Transverse colon (tissue), 4 donors: Measurements from ENCODE around the gene STX8. TPM values are rescaled to one million over a fixed set of nuclear protein-coding genes. Genes with fewer than 3 reads are reported as not detected.

Experiments
- DNase-seq: peaks from one replicate; pipeline ENCODE4 v3.0.0-alpha.2; 2019
- H3K27ac ChIP-seq, 4 donors: fragments of 200-600 bp; sonication (generic); 2 replicates each; pipeline ENCODE4 v1.5.1; 2016 to 2018; ENCODE audit warnings: inconsistent platforms in 4 of 4
- H3K27me3 ChIP-seq: fragments of 200-600 bp; sonication (generic); 2 replicates; pipeline ENCODE4 v1.5.1; 2017; ENCODE audit warnings: inconsistent platforms
- H3K36me3 ChIP-seq, 4 donors: fragments of 200-600 bp; sonication (generic); 2 replicates each; pipeline ENCODE4 v1.5.1; 2017 to 2019; ENCODE audit warnings: inconsistent platforms in 4 of 4
- H3K4me1 ChIP-seq, 4 donors: fragments of 200-600 bp; sonication (generic); 2 replicates each; pipeline ENCODE4 v1.5.1; 2017 to 2020; ENCODE audit warnings: inconsistent platforms in 4 of 4
- H3K4me3 ChIP-seq, 4 donors: fragments of 200-600 bp; sonication (generic); 1 replicate in 1 of 4; 2 replicates in 3 of 4; pipeline versions ENCODE4 v1.5.1 to v1.6.1; 2017 to 2019; ENCODE audit warnings: inconsistent platforms in 4 of 4
- H3K9me3 ChIP-seq, 2 donors: fragments of 200-600 bp; sonication (generic); 2 replicates each; pipeline ENCODE4 v1.5.1; 2017 to 2019; ENCODE audit warnings: inconsistent platforms in 2 of 2
- CTCF ChIP-seq, 5 experiments: fragments of 200-600 bp in 3 of 5; fragments of 450-650 bp in 2 of 5; sonication (generic) in 3 of 5; IDR thresholded peaks; 1 replicate in 2 of 5; 2 replicates in 3 of 5; pipeline ENCODE4 v1.5.1; 2016 to 2017; ENCODE audit warnings: antibody characterized with exemption in 5 of 5, inconsistent platforms in 3 of 5, mild to moderate bottlenecking in 2 of 5, moderate library complexity in 1 of 5
- EP300 ChIP-seq: sonication (generic); formaldehyde crosslinking; IDR thresholded peaks from one replicate; pipeline ENCODE4 v1.6.1; 2017; ENCODE audit warnings: antibody characterized with exemption, low read depth
- POLR2A ChIP-seq: fragments of 450-650 bp; IDR thresholded peaks from one replicate; pipeline ENCODE4 v1.6.1; 2016; ENCODE audit warnings: antibody characterized with exemption, mild to moderate bottlenecking, moderate library complexity
- POLR2AphosphoS5 ChIP-seq, 3 donors: sonication (generic); formaldehyde crosslinking; IDR thresholded peaks; one replicate each; pipeline ENCODE4 v1.6.1; 2016; ENCODE audit warnings: antibody characterized with exemption in 3 of 3
- WGBS, 2 donors: methylation state at CpG; one replicate each; pipeline ENCODE4 v1.1.5; 2018; ENCODE audit warnings: low coverage in 1 of 2; 5-methylcytosine and 5-hydroxymethylcytosine counted together
- in situ Hi-C, 4 donors: fragments of 200-750 bp; cut with MboI; loops; one replicate each; pipeline versions ENCODE4 v1.15.0 to v1.15.1; 2017; ENCODE audit warnings: low sequenced_read_pairs in 3 of 4, low pct_ligation_motif_present in 1 of 4, low pct_unique_long_range_greater_than_20kb in 1 of 4
- intact Hi-C: fragments of 100-400 bp; cut with DNase I; formaldehyde crosslinking; loops from one replicate; pipeline ENCODE4 v1.15.1; 2023; ENCODE audit warnings: low total_unique reads
- total RNA-seq, 4 donors: library from RNA; depleted of rRNA; stranded (reverse); fragments of >200 nt; gene quantifications; one replicate each; pipeline ENCODE4 v1.1.0, GENCODE V29; 2016

The STX8 gene
- total RNA-seq, 4 donors from 2014 or later, result 18.0 to 53.8 (median 38.3) TPM

GRCh38 chr17:9255833-9256232 is 319.8 kb downstream of the STX8 start:
- no peak overlapping the region for H3K4me3 ChIP-seq
- no peak overlapping the region for H3K27ac ChIP-seq
- no peaks in the 10 kb centered on the region for H3K36me3 ChIP-seq
- intact Hi-C loops (no loop called here), in situ Hi-C loops (no loop called here)
- no peak for DNase-seq
- TF ChIP-seq POLR2A (no peak), POLR2AphosphoS5 (IDR thresholded peaks at IDR 0.05) (no peak), CTCF (IDR thresholded peaks at IDR 0.05) (no peak), EP300 (no peak)
- peaks cover 10 to 18% (median 11%) of the 10 kb centered on the region in 4 donors for H3K4me1 ChIP-seq
- WGBS, 2 donors, result 74 to 90% methylated on average over 3 to 6 of the region's 6 CpGs
- H3K9me3 ChIP-seq, result no peaks in the 10 kb centered on the region
- H3K27me3 ChIP-seq, result no peaks in the 10 kb centered on the region

GRCh38 chr17:9254841-9255240 is 320.8 kb downstream of the STX8 start:
- H3K9me3 ChIP-seq, result no peaks in the 10 kb centered on the region
- H3K4me1 ChIP-seq, result peaks cover 10 to 14% (median 11%) of the 10 kb centered on the region in 4 donors
- intact Hi-C loops, result no loop called here

GRCh38 chr17:9253308-9253707 is 322.3 kb downstream of the STX8 start:
- Histone ChIP-seq H3K36me3 (no peaks in the 10 kb centered on the region), H3K27me3 (no peaks in the 10 kb centered on the region), H3K4me3 (no peak overlapping the region), H3K27ac (no peak overlapping the region), H3K4me1 (peaks cover 10 to 14% (median 11%) of the 10 kb centered on the region in 4 donors), H3K9me3 (no peaks in the 10 kb centered on the region)
- intact Hi-C loops (no loop called here), in situ Hi-C loops (no loop called here)
- no peak for DNase-seq
- TF ChIP-seq EP300 (no peak), CTCF (IDR thresholded peaks at IDR 0.05) (no peak), POLR2A (no peak), POLR2AphosphoS5 (IDR thresholded peaks at IDR 0.05) (no peak)
- WGBS, 2 donors, result 76% methylated on average over 3 of the region's 3 CpGs; no CpG with 5 or more reads in 1 of the 2 donors

More at GRCh38 chr17:9254841-9255240, 320.8 kb downstream of the STX8 start:
- in situ Hi-C loops, result no loop called here
- no peak for DNase-seq
- Histone ChIP-seq H3K4me3 (no peak overlapping the region), H3K36me3 (no peaks in the 10 kb centered on the region), H3K27me3 (no peaks in the 10 kb centered on the region), H3K27ac (no peak overlapping the region)
- 92 to 93% methylated on average over 2 of the region's 2 CpGs for WGBS, 2 donors
- no peak for TF ChIP-seq POLR2A
- TF ChIP-seq CTCF (IDR thresholded peaks at IDR 0.05), result no peak
- no peak for TF ChIP-seq POLR2AphosphoS5 (IDR thresholded peaks at IDR 0.05)
- TF ChIP-seq EP300, result no peak

- intact Hi-C loops (no loop called here), in situ Hi-C loops (no loop called here)
- no peaks in the 10 kb centered on the region for H3K27me3 ChIP-seq
- H3K27ac ChIP-seq, result no peak overlapping the region
- no peak for DNase-seq
- no peak overlapping the region for H3K4me3 ChIP-seq
- H3K9me3 ChIP-seq, result no peaks in the 10 kb centered on the region
- no peaks in the 10 kb centered on the region for H3K4me1 ChIP-seq
- WGBS, 2 donors, result 87 to 96% methylated on average over 4 to 12 of the region's 12 CpGs
- H3K36me3 ChIP-seq, result no peaks in the 10 kb centered on the region
- TF ChIP-seq POLR2AphosphoS5 (IDR thresholded peaks at IDR 0.05) (no peak), EP300 (no peak), POLR2A (no peak), CTCF (IDR thresholded peaks at IDR 0.05) (no peak)
Measured at GRCh38 chr17:9251273-9251672, 324.3 kb downstream of the STX8 start.
